ENCODE measurements around the gene ASTN1. TPM values are rescaled to one million over a fixed set of nuclear protein-coding genes. Genes with fewer than 3 reads are reported as not detected.

The ASTN1 gene
- total RNA-seq, 1 experiment from 2014 or later = not detected

GRCh38 chr1:177181631-177182291 lies 17.2 kb upstream of the ASTN1 start:
- H3K27me3 ChIP-seq (ENCODE audit: insufficient read depth, low read depth) = 0 out of 2 replicates have a peak, but pooled peaks cover 6% of the 10 kb centered on the region
- H3K27ac ChIP-seq = no peak overlapping the region
- BruUV-seq (replicated peaks) = no TSS peak
- intact Hi-C loops (cut with micrococcal nuclease; ENCODE audit: unreplicated experiment) = no loop called here
- H2AFZ ChIP-seq = no peak overlapping the region
- H3K79me2 ChIP-seq (ENCODE audit: low read depth) = no peaks in the 10 kb centered on the region
- peak in 1 of 2 experiments; percentile 17 for DNase-seq
- H3K4me2 ChIP-seq = no peak overlapping the region
- H3K4me1 ChIP-seq (replicated peaks; ENCODE audit: insufficient read depth) = no peaks in the 10 kb centered on the region
- H4K20me1 ChIP-seq (ENCODE audit: insufficient read depth) = no peaks in the 10 kb centered on the region
- ChIA-PET POLR2A (ENCODE audit: unreplicated experiment) (no interaction called here), CTCF (no interaction called here)
- H3F3A ChIP-seq (ENCODE audit: insufficient read depth, low read depth) = no peaks in the 10 kb centered on the region
- H3K9me3 ChIP-seq (ENCODE audit: insufficient read depth, low read depth) = no peaks in the 10 kb centered on the region
- H3K4me3 ChIP-seq = no peak overlapping the region
- TF ChIP-seq CTCF (conservative IDR thresholded peaks at IDR 0.05) (peak; percentile 49), EZH2 (IDR thresholded peaks at IDR 0.05; ENCODE audit: low read depth) (no peak)
- no peaks in the 10 kb centered on the region for H3K9me2 ChIP-seq (ENCODE audit: insufficient read depth)
- no peaks in the 10 kb centered on the region for H3K36me3 ChIP-seq (ENCODE audit: low read depth)

GRCh38 chr1:177181280-177181630 lies 16.7 kb upstream of the ASTN1 start:
- no peaks in the 10 kb centered on the region for H3K36me3 ChIP-seq (ENCODE audit: low read depth)
- H3K9me3 ChIP-seq (ENCODE audit: insufficient read depth, low read depth) = no peaks in the 10 kb centered on the region
- H3K79me2 ChIP-seq (ENCODE audit: low read depth) = no peaks in the 10 kb centered on the region
- intact Hi-C loops (cut with micrococcal nuclease; ENCODE audit: unreplicated experiment) = no loop called here
- TF ChIP-seq CTCF (conservative IDR thresholded peaks at IDR 0.05) (no peak), EZH2 (IDR thresholded peaks at IDR 0.05; ENCODE audit: low read depth) (no peak)
- H3F3A ChIP-seq (ENCODE audit: insufficient read depth, low read depth) = no peaks in the 10 kb centered on the region
- no peak overlapping the region for H3K4me3 ChIP-seq
- no peak for DNase-seq
- H2AFZ ChIP-seq = no peak overlapping the region
- BruUV-seq (replicated peaks) = no TSS peak
- H3K9me2 ChIP-seq (ENCODE audit: insufficient read depth) = no peaks in the 10 kb centered on the region
- CTCF ChIA-PET = no interaction called here
- H4K20me1 ChIP-seq (ENCODE audit: insufficient read depth) = no peaks in the 10 kb centered on the region
- H3K27ac ChIP-seq = no peak overlapping the region
- POLR2A ChIA-PET (ENCODE audit: unreplicated experiment) = no interaction called here
- H3K4me2 ChIP-seq = no peak overlapping the region
- no peaks in the 10 kb centered on the region for H3K4me1 ChIP-seq (replicated peaks; ENCODE audit: insufficient read depth)
- H3K27me3 ChIP-seq (ENCODE audit: insufficient read depth, low read depth) = 0 out of 2 replicates have a peak, but pooled peaks cover 6% of the 10 kb centered on the region

GRCh38 chr1:177174921-177175634 lies 10.6 kb upstream of the ASTN1 start:
- no peaks in the 10 kb centered on the region for H4K20me1 ChIP-seq (ENCODE audit: insufficient read depth)
- ChIA-PET POLR2A (ENCODE audit: unreplicated experiment) (no interaction called here), CTCF (no interaction called here)
- peaks cover 20% of the 10 kb centered on the region; the same call in 1 of the 2 replicates for H3K27me3 ChIP-seq (ENCODE audit: insufficient read depth, low read depth)
- H3K36me3 ChIP-seq (ENCODE audit: low read depth) = no peaks in the 10 kb centered on the region
- no peak overlapping the region for H3K27ac ChIP-seq
- no peaks in the 10 kb centered on the region for H3K4me1 ChIP-seq (replicated peaks; ENCODE audit: insufficient read depth)
- no peak overlapping the region for H3K4me2 ChIP-seq
- intact Hi-C loops (cut with micrococcal nuclease; ENCODE audit: unreplicated experiment) = no loop called here
- TF ChIP-seq CTCF (conservative IDR thresholded peaks at IDR 0.05) (no peak), EZH2 (IDR thresholded peaks at IDR 0.05; ENCODE audit: low read depth) (no peak)
- no peak overlapping the region for H2AFZ ChIP-seq
- DNase-seq = no peak
- BruUV-seq (replicated peaks) = no TSS peak
- H3K79me2 ChIP-seq (ENCODE audit: low read depth) = no peaks in the 10 kb centered on the region
- no peak overlapping the region for H3K4me3 ChIP-seq
- H3K9me2 ChIP-seq (ENCODE audit: insufficient read depth) = no peaks in the 10 kb centered on the region
- H3F3A ChIP-seq (ENCODE audit: insufficient read depth, low read depth) = no peaks in the 10 kb centered on the region
- H3K9me3 ChIP-seq (ENCODE audit: insufficient read depth, low read depth) = no peaks in the 10 kb centered on the region
